Ovary (tissue), 9 donors: ENCODE results near the gene SPATA2L. TPM values are rescaled to one million over a fixed set of nuclear protein-coding genes. Genes with fewer than 3 reads are reported as not detected.

Source experiments
- DNase-seq, 5 donors: peaks; one replicate each; pipeline ENCODE4 v3.0.0-alpha.2; 2019 to 2020
- H3K27ac ChIP-seq, 2 donors: fragments of 200-600 bp; one replicate each; pipeline versions ENCODE4 v1.5.1 to v1.8.0; 2019 to 2022
- H3K27me3 ChIP-seq: fragments of 200-600 bp; one replicate; pipeline ENCODE4 v1.8.0; 2022
- H3K36me3 ChIP-seq: fragments of 200-600 bp; sonication (generic); one replicate; pipeline ENCODE4 v1.5.1; 2019
- H3K4me1 ChIP-seq: one replicate; pipeline ENCODE4 v1.8.1; 2013; ENCODE audit warnings: mild to moderate bottlenecking, moderate library complexity; ENCODE audit not compliant: insufficient read depth
- H3K4me3 ChIP-seq: fragments of 200-600 bp; sonication (generic); one replicate; pipeline ENCODE4 v1.5.1; 2017
- H3K9me3 ChIP-seq, 2 donors: fragments of 200-600 bp in 1 of 2; sonication (generic) in 1 of 2; one replicate each; pipeline versions ENCODE4 v1.5.1 to v1.8.1; 2013 to 2019; ENCODE audit warnings: mild to moderate bottlenecking in 1 of 2, moderate library complexity in 1 of 2
- CTCF ChIP-seq, 3 donors: fragments of 450-650 bp in 2 of 3; fragments of 200-600 bp in 1 of 3; IDR thresholded peaks; one replicate each; pipeline versions ENCODE4 v1.5.1 to v1.8.0; 2016 to 2022; ENCODE audit warnings: antibody characterized with exemption in 3 of 3, mild to moderate bottlenecking in 1 of 3
- EP300 ChIP-seq: sonication (generic); formaldehyde crosslinking; IDR thresholded peaks from one replicate; pipeline ENCODE4 v1.6.1; 2017; ENCODE audit warnings: antibody characterized with exemption
- POLR2A ChIP-seq: fragments of 450-650 bp; IDR thresholded peaks from one replicate; pipeline ENCODE4 v1.6.1; 2017; ENCODE audit warnings: antibody characterized with exemption, mild to moderate bottlenecking, moderate library complexity
- WGBS, 3 donors: extraction: QIAGEN DNeasy Blood & Tissue Kit in 1 of 3; methylation state at CpG; one replicate each; pipeline versions ENCODE4 v1.1.5 to v1.1.7; 2013 to 2017; 5-methylcytosine and 5-hydroxymethylcytosine counted together
- intact Hi-C, 4 donors: fragments of 100-400 bp; cut with DNase I; formaldehyde crosslinking; loops; one replicate each; pipeline versions ENCODE4 v1.11.0 to v1.15.1; 2022 to 2023
- polyA plus RNA-seq, 2 donors: library from polyadenylated mRNA; stranded (reverse); fragments of 200-250 nt in 1 of 2; fragments of 350-450 nt in 1 of 2; fragmentation: Illumina TruSeq in 1 of 2; extraction: RNeasy Lipid Tissue Mini Kit (QIAGEN cat#74804) in 1 of 2; gene quantifications; one replicate each; pipeline ENCODE4 v1.2.3, GENCODE V29; 2013 to 2014
- total RNA-seq, 7 donors: library from RNA; depleted of rRNA in 2 of 7; stranded (reverse); fragments of >200 nt in 2 of 7; fragmentation: NEBNext Ultra II Directional in 3 of 7; extraction: Animal tissue kit (Norgen Biotek cat#: 25700) in 3 of 7; gene quantifications; one replicate each; pipeline versions ENCODE4 v1.1.0 to v1.2.4, GENCODE V29; 2016 to 2023
- donor health status: DM: no; HTN: no; CAD: no; lungs with moderate emphysema.
- donor health status: DM: no; HTN: no; CAD: no.
- donor health status: Bipolar disorder and iron deficiency.
- donor health status: DM: yes; HTN: yes; CAD: no.
- donor health status: DM: no; HTN: no; CAD: no.
- donor health status: DM: yes; HTN: yes; CAD: no.

Gene SPATA2L
- total and polyA plus RNA-seq, 9 donors, result 0.42 to 29.8 (median 5.2) TPM

GRCh38 chr16:89710709-89711564 lies 9.4 kb upstream of the SPATA2L start:
- H3K4me1 ChIP-seq, result peaks cover 3% of the 10 kb centered on the region
- intact Hi-C loops, result no loop called here
- peak in 2 of 5 donors; percentile 12 to 38 for DNase-seq
- no peaks in the 10 kb centered on the region for H3K36me3 ChIP-seq
- no peak overlapping the region for H3K4me3 ChIP-seq
- TF ChIP-seq EP300, result no peak
- no peak for TF ChIP-seq POLR2A
- no peak for TF ChIP-seq CTCF (IDR thresholded peaks at IDR 0.05)
- H3K27ac ChIP-seq, result no peak overlapping the region
- no peaks in the 10 kb centered on the region for H3K27me3 ChIP-seq
- 77 to 85% (median 81%) methylated on average over 41 to 63 of the region's 63 CpGs for WGBS, 3 donors
- no peaks in the 10 kb centered on the region for H3K9me3 ChIP-seq

- H3K4me1 ChIP-seq, result peaks cover 3% of the 10 kb centered on the region
- DNase-seq, result peak in 1 of 5 donors; percentile 8
- TF ChIP-seq POLR2A (no peak), CTCF (IDR thresholded peaks at IDR 0.05) (no peak), EP300 (no peak)
These were observed 8.4 kb upstream of the SPATA2L start for GRCh38 chr16:89709716-89710432.

GRCh38 chr16:89709166-89709565 lies 7.7 kb upstream of the SPATA2L start:
- TF ChIP-seq EP300 (no peak), CTCF (IDR thresholded peaks at IDR 0.05) (no peak), POLR2A (no peak)
- Histone ChIP-seq H3K27ac (no peak overlapping the region), H3K4me3 (no peak overlapping the region), H3K9me3 (no peaks in the 10 kb centered on the region), H3K27me3 (no peaks in the 10 kb centered on the region), H3K36me3 (no peaks in the 10 kb centered on the region), H3K4me1 (peaks cover 3% of the 10 kb centered on the region)
- DNase-seq, result peak in 1 of 5 donors; percentile 19
- WGBS, 3 donors, result 86 to 94% (median 88%) methylated on average over 10 of the region's 10 CpGs
- intact Hi-C loops, result loop anchor here in 3 of 4 donors (5.0 to 10.0 kb wide), 3 partner anchors 86 to 153 kb away; no protein-coding TSS in a partner anchor

More at GRCh38 chr16:89709716-89710432, 8.4 kb upstream of the SPATA2L start:
- 76 to 86% (median 82%) methylated on average over 19 of the region's 19 CpGs for WGBS, 3 donors
- no peaks in the 10 kb centered on the region for H3K27me3 ChIP-seq
- no peaks in the 10 kb centered on the region for H3K36me3 ChIP-seq
- no peak overlapping the region for H3K27ac ChIP-seq
- no peak overlapping the region for H3K4me3 ChIP-seq
- no peaks in the 10 kb centered on the region for H3K9me3 ChIP-seq
- intact Hi-C loops, result loop anchor here in 3 of 4 donors (5.0 to 10.0 kb wide), 3 partner anchors 85 to 152 kb away; no protein-coding TSS in a partner anchor

- H3K4me3 ChIP-seq, result no peak overlapping the region
- no peaks in the 10 kb centered on the region for H3K9me3 ChIP-seq
- no peak overlapping the region for H3K27ac ChIP-seq
- no peaks in the 10 kb centered on the region for H3K36me3 ChIP-seq
- DNase-seq, result peak in 2 of 5 donors; percentile 7 to 19
- H3K4me1 ChIP-seq, result peaks cover 3% of the 10 kb centered on the region
- 86 to 88% (median 86%) methylated on average over 19 of the region's 19 CpGs for WGBS, 3 donors
- H3K27me3 ChIP-seq, result no peaks in the 10 kb centered on the region
- TF ChIP-seq EP300, result no peak
- no peak for TF ChIP-seq POLR2A
- TF ChIP-seq CTCF (IDR thresholded peaks at IDR 0.05), result no peak
- intact Hi-C loops, result loop anchor here in 3 of 4 donors (5.0 to 10.0 kb wide), 3 partner anchors 86 to 154 kb away; no protein-coding TSS in a partner anchor
These were observed 7.0 kb upstream of the SPATA2L start for GRCh38 chr16:89708481-89708931.
